T-helper 1 cell treated with Interleukin-12 subunit alpha and Interleukin-12 subunit beta and Interleukin-4 antibody, amounts not matched to agents 30 ng/mL and 1 ng/mL, for 36 hours (primary cell): ENCODE measurements around the gene TMEM121B. TPM values are rescaled to one million over a fixed set of nuclear protein-coding genes. Genes with fewer than 3 reads are reported as not detected.
"Not testable (repeated sequence)": the region's sequence is repeated elsewhere in the genome, so short reads cannot be mapped to it uniquely, and the experiment has no call there.

Experiments used
- intact Hi-C: fragments of 100-400 bp; cut with micrococcal nuclease; formaldehyde crosslinking; loops from one replicate; pipeline ENCODE4 v1.15.1; 2024
- total RNA-seq: library from RNA; stranded (reverse); gene quantifications from 2 replicates; pipeline ENCODE4 v1.2.3, GENCODE V29; 2022

The TMEM121B gene
- 0.24 and 0.27 TPM in 2 replicates for total RNA-seq

DNA sequence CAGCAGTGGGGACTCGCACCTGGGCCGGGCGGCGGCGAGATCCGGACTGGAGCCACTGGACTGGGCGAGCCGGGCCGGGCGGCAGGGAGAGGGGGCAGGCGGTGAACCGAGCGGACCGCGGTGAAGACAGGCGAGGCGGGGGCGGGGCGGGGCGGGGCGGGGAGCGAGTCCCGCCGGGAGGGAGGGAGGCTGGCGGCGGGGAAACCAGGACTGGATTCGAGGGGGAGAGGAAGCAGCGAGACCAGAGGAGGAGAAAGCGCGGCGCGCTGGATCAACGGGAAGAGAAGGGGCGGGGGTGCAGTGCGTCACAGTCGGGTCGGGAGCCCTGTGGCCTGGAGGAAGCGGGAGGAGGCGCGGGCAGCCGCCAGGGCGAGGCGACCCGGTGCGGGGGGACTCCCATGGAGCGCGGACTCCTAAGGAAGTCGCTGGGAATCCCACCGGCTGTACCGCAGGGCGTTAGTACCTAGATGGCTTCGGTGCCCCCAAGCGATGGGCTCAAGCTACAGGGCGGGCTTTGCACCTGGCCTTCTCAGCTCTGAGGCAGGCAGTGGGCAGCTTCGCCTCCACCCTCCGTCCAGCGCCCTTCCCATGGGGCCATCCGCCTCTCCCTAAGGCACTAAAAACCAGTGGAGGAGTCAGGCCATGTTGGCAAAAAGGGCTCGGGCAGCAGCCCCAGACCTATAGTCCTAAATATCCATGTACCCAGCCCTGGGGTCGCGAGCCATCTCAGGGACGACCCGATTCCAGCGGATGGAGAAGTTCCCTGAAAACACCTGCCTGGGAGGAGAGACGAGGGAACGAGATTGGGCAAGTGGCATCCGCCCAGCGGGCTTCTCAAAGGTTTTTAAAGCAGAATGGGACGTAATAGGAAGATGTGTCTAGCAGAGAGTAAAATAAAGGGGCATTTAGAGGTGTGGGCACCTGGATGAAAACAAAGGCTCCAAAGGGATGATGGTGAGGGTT is at the start of gene TMEM121B:
Gene TMEM121B, minus strand, starts transcription at position 128 of the 963 bp plus-strand sequence. CDS start 233 bp downstream, outside the sequence.
- intact Hi-C loops = no loop called here

DNA sequence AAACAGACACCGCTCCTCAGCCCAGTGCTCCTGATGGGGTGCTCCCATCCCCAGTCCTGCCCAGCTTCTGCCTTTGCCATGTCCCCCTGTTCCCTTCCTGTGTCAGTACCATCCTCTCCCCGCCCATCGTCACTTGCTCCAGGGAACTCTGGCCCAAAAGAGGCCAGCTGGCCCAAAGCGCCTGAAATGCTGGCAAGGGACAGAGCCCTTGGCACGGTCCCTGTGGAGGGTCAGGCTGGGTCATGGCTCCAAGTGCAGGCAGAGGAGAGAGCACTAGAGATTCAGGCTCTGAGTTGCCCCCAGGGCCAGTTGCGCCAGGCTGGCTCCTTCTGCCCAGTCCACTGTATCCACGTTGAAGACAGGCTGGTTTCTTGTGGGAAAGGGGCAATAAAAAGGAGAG is 46.3 kb upstream of the TMEM121B start:
- intact Hi-C loops = no loop called here

DNA sequence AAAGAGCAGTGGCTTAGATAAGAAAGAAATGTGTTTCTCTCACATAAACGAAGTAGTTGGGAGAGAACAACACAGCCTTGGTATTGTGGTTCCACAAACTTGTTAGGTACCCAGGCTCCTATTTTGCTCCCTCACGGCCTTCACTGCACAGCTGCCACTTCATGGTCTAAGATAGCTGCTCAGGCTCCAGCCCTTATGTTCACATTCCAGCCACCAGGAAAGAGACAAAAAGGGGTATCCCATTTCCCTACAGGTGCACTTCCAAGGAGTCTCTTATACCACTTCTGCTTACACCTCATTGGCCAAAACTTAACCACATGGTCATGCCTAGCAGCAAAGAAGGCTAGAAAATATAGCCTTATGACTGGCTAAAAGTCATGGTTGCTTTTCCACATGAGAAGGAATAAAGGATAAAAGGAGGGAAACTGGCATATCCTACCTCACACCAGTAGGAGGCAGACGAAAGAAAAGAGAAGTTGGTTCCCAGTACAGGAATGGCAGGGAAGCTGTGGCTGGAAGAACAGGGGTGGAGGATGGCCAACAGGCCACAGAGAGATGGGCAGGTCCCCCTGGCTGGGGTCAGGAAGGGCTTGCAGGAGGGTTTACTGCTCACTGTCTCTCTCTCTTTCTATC is 43.3 kb upstream of the TMEM121B start:
- intact Hi-C loops = no loop called here

DNA sequence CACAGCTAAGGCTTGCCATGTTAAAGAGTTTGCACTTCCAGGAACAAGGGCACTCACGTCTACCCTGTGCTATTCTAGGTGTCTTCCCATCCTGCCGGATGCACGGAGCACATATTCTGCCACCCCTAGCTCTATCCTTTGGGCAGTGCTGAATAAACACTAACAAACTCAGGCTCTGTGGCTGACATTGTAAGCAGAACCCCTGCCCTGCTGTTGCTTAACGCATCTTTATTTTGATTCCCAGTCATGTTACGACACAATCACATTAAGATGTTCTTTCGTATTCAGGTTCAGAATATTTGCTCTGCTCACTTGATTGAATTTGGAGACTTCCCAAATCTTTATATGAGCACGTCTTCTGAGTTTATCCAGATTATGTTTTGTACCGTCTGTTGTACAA is 41.6 kb upstream of the TMEM121B start:
- intact Hi-C loops = no loop called here

DNA sequence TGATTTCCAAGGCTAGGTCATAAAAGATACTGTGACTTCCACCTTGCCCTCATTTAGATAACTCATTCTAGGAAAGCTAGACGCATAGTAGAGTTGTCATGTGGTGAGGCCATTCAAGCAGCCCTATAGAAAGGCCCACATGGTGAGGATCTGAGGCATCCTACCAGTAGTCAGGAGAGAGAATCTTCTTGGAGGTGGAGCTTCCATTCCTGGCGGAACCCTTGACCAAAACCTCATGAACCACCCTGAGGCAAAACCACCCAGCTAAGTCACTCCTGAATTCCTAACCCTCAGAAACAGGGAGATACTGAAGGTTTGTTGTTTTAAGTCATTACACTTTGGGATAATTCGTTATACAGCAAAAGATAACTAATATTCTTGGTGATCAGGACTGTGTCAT is 40.8 kb upstream of the TMEM121B start:
- intact Hi-C loops = no loop called here

DNA sequence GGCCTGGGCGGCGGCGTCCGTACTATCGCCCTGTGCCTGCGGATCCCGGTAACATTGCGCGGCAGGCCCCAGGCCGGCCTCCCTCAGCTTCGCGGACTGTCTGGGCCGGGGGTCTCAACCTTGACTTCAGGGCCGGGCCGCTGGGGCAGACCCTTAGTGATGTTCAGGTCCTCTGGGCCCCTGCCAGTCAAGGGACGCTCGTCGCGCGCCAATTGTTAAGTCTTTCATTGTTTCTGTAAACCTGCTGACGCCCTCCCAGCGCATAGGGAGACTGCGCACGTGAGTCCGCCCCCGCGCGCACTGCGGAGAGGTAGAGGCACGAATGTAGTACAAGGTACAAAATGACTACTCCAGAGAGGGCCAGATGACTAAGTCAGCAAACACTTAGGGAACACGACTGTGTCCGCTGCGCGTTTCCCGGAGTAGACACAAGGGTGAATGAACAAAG is 38.4 kb upstream of the TMEM121B start:
- intact Hi-C loops = loop anchor here (1.0 to 2.0 kb wide), 9 partner anchors 12 to 918 kb away; partner anchors contain the start of genes ADA2, ATP6V1E1, BCL2L13 and PEX26

DNA sequence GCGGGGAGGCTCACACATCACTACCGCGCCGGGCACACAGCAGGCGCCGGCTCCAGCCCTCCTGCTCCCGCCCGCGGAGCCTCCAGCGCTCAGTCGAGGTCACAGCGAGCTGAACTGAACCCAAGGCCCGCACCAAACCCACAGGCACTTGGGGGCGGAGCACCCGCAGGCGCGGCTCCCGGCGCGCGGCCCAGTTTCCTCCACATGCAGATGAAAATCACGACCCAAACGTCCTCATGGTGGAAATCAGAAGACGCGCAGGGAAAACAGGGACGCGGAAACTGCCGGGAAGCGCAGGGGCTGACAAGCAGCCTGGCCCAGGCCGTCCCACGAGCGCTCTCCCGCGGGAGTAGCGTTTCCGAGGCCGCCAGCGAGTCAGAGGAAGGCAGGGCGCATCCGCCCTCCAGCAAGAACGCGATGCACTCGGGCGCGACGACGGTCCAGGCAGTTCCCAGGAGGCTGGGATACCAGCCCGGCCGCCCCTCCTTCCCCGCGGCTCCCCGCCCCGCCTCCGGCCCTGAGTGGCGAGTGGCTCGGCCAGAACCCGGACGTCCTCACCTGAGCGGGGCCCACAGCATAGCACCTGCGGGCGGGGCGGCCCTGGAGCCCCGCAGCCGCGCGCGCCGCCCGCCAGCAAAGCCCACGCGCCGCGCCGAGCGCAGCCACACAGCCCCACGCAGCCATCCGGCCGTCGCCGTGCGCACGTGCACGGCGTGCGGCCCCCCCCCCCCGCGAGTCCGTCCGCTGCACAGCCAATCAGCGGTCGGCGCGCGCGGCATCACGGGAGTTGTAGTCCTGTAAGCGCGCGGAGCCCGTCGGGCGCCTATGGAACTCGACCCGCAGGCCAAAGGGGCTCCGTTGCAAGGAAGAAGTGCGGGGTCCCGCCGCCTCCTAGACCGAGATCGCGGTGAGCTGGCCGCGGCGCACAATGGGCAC is 37.7 kb upstream of the TMEM121B start, which contains the start of gene HDHD5:
Gene HDHD5, minus strand, starts transcription at position 710 of the 936 bp plus-strand sequence. Its CDS starts 26 bp downstream, at position 684.
- intact Hi-C loops = loop anchor here (1.0 to 2.0 kb wide), 10 partner anchors 12 to 918 kb away; partner anchors contain the start of genes ADA2, ATP6V1E1, BCL2L13 and PEX26

DNA sequence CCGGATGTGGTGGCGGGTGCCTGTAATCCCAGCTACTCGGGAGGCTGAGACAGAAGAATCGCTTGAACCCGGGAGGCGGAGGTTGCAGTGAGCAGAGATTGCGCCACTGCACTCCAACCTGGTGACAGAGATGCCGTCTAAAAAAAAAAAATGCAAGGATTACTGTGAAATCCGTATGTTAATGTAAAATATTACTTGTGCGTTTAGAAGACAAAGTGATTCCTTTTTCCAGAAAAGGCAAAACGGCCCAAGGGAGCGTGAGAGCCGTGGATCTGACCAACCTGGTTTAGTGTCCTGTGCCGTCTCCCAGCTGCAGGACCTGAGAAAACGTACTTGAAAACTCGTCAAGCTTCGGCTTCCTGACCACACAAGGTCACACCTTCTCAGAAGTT is 37.0 kb upstream of the TMEM121B start:
- intact Hi-C loops = loop anchor here (1.0 to 2.0 kb wide), 2 partner anchors 38 to 619 kb away; no protein-coding TSS in a partner anchor

DNA sequence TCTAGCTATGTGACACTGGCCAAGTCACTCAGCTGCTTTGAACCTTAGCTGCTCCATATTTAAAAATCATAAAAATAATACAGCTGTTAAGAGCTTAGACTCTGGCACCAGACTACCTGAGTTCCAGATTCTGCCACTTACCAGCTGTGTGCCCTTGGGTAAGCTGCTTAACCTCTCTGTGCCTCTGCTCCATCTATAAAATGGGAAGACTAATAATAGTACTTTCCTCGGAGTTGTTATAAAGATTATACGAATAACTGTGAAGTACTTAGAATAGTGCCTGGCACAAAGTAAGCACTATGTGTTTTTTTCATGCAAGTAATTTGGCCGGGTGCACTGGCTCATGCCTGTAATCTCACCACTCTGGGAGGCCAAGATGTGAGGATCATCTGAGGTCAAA is 36.6 kb upstream of the TMEM121B start:
- intact Hi-C loops = loop anchor here (1.0 to 2.0 kb wide), 2 partner anchors 37 to 619 kb away; no protein-coding TSS in a partner anchor

DNA sequence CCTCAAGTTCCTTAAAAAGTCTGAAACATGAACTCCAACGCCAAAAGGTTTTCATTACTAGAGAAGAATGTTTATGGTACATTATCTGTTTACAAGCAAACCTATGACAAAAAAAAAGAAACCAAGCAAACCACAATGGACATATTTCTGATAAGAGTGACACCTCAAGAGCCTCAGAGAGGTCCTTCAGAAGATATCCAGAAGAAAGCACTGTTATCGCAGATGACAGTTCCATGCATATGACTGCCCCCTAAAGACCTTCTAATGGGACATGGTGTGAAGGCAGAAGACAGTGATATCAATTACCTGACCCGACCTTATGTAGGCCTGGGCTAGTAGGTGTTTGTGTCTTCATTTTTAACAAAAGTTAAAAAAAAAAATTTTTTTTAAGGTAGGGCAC is 34.8 kb upstream of the TMEM121B start:
- intact Hi-C loops = no loop called here

DNA sequence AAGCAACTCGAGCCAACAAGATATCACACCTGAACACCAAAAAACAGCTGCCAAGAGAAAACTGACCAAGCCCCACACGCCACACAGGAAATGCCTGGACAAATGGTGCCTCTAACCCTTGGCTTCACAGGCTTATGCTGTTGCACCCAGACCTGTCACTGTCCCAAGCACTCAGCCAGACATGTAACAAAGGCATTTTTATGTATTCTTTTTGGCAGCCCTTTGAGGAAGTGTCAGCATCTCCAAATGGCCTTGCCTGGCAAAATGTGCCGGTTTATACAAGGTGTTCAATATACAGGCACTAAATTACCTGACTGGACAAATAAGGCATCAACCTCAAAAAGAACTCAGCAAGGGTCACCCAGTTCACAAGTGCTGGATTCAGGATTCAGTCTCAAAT is 31.8 kb upstream of the TMEM121B start:
- intact Hi-C loops = no loop called here

DNA sequence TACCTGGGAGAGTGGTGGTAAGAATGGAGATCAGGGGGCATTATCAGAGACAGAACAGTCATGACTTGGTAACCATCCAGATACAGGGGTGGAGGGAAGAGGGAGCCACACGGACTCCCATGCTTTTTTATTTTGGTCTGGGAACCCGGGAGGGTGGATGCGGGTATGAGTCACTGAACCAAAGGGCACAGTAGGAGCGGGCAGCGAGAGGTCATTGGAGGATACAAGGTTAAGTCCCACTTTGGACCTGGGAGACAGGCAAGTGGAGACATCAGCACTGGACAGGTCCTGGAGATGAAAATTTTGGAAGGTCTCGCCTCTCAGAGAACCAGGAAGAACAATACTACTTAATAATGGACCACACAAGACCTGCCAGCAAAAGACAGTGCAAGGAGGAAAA is 31.2 kb upstream of the TMEM121B start:
- intact Hi-C loops = no loop called here

DNA sequence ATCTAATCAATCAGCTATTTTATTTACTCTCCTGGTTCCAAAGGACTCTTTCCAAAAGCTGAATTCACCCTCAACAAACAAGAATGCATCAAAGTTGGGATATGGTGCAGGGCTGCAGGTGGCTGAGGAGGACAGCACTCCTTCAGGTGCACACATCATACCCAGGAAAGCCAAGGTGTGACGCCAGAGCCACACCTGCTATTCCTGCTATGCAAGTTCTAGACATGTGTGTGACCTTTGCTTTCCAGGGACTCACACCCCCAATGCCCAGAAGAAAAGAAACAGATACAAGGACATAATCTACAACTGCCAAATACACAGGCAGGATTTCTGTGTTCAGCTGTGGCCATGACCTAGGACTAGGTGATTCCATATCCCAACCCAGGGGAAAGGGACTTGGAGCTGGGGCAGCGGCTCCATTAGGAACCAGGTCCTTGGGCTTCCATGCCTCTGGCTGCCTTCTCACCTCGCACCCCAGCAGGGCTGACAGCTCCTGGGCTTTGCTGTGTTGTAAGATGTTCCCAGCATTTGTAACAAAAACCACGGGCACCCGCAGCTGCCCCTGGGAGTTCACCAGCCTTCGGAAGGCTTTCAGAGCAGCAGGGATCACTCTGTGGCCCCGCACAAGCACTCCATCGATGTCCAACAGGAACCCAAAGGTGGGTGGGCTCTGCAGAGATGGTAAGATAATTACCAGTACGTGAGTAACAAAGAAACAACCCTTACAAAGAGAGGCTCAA is 28.1 kb upstream of the TMEM121B start:
- intact Hi-C loops = no loop called here

DNA sequence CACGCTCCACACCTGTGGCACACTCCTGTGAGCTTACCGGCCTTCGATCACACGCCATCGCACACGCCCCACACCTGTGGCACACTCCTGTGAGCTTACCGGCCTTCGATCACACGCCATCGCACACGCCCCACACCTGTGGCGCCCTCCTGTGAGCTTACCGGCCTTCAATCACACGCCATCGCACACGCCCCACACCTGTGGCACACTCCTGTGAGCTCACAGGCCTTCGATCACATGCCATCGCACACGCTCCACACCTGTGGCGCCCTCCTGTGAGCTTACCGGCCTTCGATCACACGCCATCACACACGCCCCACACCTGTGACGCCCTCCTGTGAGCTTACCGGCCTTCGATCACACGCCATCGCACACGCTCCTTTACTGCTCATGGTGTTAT is 26.3 kb upstream of the TMEM121B start:
- intact Hi-C loops = not testable (repeated sequence)

DNA sequence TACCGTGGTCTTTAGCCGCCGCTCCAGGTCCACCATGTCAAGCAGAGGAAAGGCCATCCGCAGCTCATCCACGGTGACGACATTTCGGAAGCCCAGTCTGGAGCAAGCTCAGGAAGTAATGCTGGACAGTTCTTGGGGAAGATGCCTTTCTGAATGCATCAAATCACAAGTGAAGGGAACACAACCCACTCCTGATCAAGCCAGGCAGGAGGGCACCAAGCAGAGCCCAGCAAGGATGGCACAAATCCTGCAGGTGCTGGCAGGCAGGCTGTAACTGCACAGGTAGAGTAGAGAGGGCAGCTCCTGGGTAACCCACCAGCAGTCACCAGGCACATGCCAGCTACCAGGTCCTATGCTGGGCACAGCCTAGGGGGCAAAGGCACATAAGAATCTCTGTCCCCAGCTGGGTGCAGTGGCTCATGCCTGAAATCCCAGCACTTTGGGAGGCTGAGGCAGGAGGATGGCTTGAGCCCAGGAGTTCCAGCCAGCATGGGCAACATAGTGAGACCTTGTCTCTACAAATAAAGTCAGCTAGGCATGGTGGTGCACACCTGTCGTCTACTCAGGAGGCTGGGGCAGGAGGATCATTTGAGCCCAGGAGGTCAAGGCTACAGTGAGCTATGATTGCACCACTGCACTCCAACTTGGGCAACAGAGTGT is 24.0 kb upstream of the TMEM121B start:
- intact Hi-C loops = no loop called here

DNA sequence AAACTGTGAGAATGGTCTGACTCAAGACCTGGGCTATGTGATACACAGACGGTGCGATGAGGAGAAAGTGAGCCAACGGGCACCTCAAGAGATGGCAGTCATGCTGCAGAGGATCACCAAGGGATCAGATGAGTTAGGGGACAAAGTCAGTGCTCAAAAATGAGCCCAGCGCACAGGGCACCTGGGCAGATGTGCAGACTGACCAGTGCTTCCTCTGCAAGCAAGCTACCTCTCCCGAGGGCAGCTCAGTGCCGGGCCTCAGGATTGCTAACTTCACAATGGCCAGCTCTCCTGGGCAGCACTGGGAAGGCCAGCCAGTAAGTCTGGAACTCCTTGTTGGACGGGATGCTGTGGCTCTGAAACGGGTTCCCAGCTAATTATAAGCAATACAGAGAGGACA is 22.7 kb upstream of the TMEM121B start:
- intact Hi-C loops = no loop called here

DNA sequence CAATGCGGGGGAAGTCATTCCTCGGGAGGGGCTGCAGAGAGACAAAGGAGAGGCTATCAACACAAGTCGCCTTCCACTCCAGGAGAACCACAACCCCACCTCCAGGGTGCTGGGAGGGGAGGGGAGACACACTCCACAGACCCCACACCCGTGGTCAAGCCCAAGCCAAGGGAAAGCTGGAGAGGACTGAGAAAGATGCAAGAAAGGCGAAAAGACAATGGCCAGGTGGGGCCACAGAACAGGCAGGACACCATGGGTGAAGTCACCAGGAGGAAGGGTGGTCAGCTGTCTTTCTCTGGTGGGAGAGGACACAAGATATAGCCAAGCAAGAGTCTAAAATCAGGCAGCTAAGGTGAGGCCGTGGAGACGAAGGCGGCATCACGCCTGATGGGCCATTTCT is 21.9 kb upstream of the TMEM121B start:
- intact Hi-C loops = no loop called here

DNA sequence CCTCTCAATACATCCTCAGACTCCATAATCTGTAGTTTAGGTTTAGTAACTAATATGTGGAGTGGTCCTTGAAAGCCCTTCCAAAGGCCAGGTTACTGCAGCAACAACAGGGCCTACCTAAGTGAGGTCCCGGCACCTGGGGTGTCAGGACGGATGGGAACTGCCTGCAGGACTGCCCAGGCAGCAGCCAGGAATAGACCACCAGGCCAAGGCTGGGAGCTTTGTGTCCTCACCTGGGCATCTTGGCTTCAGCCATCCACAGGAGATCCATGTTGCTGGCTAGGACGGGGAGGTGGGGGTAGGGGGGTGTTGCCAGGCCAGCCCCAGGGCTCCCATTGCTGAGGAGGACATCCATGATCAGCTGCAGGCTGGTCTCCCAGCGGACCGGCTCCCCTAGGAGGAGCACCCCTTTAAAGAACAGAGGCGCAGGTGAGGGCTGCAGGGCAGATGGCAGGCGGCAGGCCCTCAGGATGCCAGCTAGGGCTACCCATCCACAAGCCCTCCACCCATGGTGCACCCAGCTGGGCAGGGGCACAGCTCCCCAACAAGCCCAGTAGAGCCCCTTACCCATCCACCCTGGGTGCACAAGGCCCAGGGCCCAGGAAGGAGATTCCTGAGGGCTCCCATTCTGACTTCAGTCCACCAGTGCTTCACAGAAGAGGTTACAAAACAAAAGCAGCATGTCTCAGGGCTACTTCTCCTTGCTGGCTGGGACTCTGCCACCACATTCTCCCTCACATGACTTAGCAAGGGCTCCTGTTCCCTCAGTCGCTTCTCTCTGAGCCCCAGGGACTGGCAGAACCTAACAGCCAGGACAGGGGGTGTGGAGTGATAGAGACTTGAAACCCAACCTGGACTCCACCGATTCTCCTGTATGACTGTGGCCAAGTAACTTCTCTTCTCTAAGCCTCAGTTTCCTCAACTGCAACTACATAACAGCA is 19.9 kb upstream of the TMEM121B start:
- intact Hi-C loops = no loop called here
